Anterior cingulate cortex (tissue), 58 donors: ENCODE data around the gene PFDN1.

Source experiments
- DNase-seq, 58 donors: peaks; one replicate each; lab custom pipeline; 2025; lab: John Stamatoyannopoulos, UW

PFDN1 gene

GRCh38 chr5:140299056-140299455 is 3.8 kb downstream of the PFDN1 start:
- no peak for DNase-seq

GRCh38 chr5:140298183-140298601 is 4.7 kb downstream of the PFDN1 start:
- DNase-seq, result no peak

GRCh38 chr5:140297283-140297682 is 5.6 kb downstream of the PFDN1 start:
- DNase-seq, result no peak

- no peak for DNase-seq
These were observed 6.6 kb downstream of the PFDN1 start for GRCh38 chr5:140296289-140296688.

GRCh38 chr5:140295414-140295813 is 7.5 kb downstream of the PFDN1 start:
- peak in 1 of 58 donors; percentile 62 for DNase-seq

GRCh38 chr5:140294753-140295152 is 8.1 kb downstream of the PFDN1 start:
- no peak for DNase-seq

- no peak for DNase-seq
These were observed 9.1 kb downstream of the PFDN1 start for GRCh38 chr5:140293849-140294100.

- DNase-seq, result no peak
These were observed 9.6 kb downstream of the PFDN1 start for GRCh38 chr5:140293091-140293848.

- no peak for DNase-seq
These were observed 10.5 kb downstream of the PFDN1 start for GRCh38 chr5:140292212-140293036.

- no peak for DNase-seq
These were observed 14.9 kb downstream of the PFDN1 start for GRCh38 chr5:140287801-140288521.

- peak in 1 of 58 donors; percentile 7 for DNase-seq
These were observed 16.5 kb downstream of the PFDN1 start for GRCh38 chr5:140286424-140286823.

- no peak for DNase-seq
These were observed 18.9 kb downstream of the PFDN1 start for GRCh38 chr5:140284013-140284412.

- DNase-seq, result no peak
These were observed 20.6 kb downstream of the PFDN1 start for GRCh38 chr5:140282266-140282665.

GRCh38 chr5:140275837-140276236 is 27.1 kb downstream of the PFDN1 start:
- DNase-seq, result no peak

GRCh38 chr5:140273401-140273877 is 29.5 kb downstream of the PFDN1 start:
- no peak for DNase-seq

- no peak for DNase-seq
These were observed 32.9 kb downstream of the PFDN1 start for GRCh38 chr5:140270008-140270407.

GRCh38 chr5:140267559-140268018 is 35.3 kb downstream of the PFDN1 start:
- DNase-seq, result no peak

- no peak for DNase-seq
These were observed 35.7 kb downstream of the PFDN1 start for GRCh38 chr5:140267201-140267540.

- DNase-seq, result no peak
These were observed 36.3 kb downstream of the PFDN1 start for GRCh38 chr5:140266471-140267200.

- no peak for DNase-seq
These were observed 37.1 kb downstream of the PFDN1 start for GRCh38 chr5:140265845-140266244.

GRCh38 chr5:140262839-140263238 is 40.1 kb downstream of the PFDN1 start:
- DNase-seq, result no peak
